T-helper 9 cell (primary cell): ENCODE results near the gene CDC42BPB.
"Not testable (repeated sequence)": the region's sequence is repeated elsewhere in the genome, so short reads cannot be mapped to it uniquely, and the experiment has no call there.

Source experiments
- DNase-seq: peaks from one replicate; pipeline ENCODE4 v3.0.0-alpha.2; 2020

Gene CDC42BPB

DNA sequence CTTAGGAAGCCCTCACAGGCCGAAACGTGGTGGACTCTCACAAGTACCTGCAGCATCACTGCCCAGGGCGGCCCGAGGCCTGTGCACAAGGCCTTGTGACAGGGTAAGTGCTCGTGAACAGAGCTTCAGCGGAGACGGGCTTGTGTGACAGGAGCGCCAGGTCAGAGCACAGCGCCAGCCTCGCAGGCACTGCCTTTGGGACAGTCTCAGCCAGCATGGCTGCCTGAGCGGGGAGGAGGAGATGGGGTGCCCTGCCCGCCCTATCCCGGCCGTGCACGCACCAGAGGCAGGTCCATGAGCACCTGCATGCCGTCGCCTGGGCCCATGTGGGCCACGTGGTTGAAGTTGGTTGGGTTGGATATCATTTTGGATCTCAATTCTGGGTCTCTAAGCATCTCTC lies 118.0 kb downstream of the CDC42BPB start:
- no peak for DNase-seq

DNA sequence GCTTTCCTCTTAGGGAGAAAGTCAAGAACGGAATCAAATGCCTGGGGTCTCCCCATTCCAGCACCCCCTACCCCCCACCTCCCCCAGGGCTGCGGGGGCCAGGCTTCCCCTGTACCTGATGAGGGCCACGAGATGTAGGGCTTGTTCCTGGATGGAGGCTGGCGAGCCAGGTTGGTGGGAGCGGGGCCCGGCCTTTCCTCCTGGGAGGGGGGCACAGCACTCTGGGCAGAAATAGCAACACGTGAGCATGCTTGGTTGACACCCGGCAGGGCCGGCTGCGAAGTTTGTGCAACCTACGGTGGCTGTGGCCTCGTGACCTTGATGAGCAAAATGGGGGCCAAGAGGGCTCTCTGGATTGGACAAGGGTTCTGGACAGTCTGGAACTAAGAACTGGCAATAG lies 119.2 kb downstream of the CDC42BPB start:
- no peak for DNase-seq

DNA sequence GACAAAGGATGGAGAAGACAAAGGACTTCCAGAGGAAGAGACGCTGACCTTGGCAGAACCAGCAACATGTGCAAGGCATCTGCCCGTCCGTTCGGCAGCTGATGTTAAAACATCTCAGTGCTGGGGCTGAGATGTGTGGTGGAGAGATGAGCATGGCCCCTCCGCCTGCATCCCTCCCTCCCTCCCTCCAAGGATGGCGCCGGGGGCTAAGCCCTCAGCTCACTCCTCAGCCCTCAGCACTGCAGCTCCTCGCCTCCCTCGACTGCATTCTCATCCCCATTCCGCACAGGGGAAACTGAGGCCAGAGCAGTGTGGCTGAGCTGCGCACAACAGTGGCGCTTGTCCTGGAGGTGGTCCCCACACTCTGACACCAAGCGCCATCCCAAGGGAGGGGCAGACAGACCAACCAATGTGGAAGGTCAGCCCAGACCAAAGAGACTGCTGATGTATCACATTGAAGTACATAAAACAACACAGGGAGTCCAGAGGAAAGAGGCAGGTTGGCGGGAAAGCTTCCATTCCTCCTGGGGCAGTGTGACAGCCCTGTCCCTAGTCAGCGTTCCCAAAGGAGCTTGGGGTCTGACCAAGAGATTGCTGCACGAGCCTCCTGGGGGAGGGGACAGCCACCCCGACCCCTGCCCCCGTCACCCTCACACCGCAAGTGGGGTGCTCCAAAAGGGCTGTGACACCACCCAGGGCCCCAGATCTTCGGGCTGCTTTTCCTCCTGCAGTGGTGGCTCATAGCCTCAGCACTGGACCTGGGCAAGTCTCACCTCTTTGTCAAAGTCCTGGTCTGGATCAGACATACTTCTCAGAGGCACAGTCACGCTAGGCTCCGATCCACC lies 119.8 kb downstream of the CDC42BPB start:
- DNase-seq: no peak

DNA sequence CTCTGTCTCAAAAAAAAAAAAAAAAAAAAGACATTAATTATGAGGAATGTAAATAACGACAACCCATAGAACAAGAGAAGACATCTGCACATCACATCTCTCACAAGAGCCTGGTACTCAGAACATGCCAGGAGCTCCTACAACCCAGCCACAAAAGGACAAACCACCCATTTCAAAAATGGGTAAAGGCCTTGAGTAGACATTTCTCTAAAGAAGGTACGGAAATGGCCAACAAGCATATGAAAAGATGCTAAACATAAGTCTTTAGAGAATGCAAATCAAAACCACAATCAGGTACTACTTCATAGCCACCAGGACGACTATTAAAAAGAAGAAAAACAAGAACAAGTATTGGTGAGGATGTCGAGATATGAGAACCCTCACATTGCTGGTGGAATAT lies 121.6 kb downstream of the CDC42BPB start:
- no peak for DNase-seq

DNA sequence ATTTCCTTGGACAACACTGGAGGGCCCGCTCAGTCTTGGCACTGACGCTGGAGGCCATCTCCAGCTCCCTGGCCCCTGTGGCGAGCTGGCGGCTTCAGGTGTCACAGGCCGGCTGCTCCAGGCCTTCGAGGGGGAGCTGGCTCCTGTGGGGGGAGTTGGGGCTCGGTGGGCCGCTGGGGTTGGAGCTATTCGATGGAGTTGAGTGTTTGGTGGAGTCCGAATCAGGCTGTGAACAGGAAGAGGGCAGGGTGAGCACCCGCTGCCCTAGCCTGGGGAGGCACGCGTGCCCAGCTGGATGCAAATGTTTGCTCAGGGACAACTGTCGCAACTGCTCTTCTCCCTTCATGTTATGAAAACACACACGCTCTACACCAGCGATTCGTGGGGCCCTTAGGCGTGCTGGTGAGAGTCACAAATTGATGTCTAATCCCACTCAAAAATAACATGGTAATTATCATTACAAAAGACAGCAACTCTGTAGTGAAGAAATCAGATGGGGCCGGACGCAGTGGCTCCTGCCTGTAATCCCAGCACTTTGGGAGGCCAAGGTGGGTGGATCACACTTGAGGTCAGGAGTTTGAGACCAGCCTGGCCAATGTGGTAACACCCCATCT lies 123.6 kb downstream of the CDC42BPB start:
- DNase-seq: no peak

DNA sequence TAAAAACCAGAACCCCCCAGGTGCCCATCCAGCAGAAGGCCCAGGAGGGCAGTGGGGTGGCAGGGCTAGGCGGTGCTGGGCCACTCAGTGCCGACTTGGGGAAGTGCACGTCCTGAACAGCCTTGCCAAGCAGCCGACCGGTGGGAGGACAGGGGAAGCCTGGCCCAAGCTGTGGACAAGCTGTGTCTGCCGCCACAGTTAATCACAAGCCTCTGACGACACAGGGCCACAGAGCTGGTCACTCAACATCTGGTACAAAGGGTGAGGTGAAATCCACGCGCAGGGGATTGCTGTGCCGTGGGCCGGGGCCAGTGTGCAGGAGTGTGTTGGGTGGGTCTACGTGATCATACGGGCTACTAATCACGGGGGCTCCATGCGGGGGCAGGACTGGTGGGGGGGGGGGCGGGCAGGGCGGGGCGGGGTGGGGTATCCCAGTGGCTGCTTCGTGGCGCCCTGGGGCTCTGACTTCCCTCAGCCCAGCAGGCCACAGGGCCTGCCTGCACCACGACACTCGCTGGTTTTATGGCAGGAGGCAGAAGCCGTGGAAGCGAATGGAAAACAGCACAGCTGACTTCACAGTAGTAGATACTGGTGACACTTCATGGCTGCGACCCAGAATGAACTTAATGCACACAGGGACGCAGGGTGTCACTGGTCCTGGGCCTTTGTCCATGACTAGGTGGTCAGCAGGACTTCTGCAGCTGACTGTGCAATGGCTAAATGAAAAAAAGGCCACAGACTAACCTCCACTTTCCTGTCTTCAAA lies 124.7 kb downstream of the CDC42BPB start:
- DNase-seq: no peak

DNA sequence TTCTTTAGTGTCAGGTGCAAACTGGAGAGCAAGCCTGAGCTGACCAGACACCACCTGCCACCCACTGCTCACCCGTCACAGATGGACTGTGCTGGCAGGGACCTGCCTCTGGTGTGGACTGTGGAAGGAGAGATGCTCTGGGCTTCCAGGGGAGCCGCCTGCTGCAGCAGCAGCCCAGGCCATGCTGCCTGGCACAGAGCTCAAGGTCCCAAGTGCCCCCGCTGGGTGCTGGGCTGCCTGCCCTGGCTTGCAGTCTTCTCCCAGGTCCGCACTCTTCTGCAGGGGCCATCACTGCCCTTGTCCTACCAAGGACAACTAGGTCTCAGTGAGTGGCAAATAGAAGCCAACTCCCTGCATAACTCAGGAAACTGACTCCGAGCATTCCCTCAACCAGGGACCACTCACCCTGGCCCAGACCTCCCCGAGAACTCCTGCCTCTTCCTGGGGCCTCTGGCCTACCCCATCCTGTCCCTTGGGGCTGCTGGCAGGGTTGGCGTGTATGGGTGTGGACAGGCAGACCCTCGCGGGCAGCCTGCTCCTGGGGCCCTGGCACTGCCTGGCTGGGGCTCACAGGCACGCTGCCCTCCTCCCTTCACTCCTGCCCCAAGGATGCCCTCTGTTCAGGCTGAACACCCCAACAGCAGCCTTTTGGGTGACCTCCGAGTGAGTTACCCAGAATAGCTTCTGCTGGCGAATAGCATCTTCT lies 125.6 kb downstream of the CDC42BPB start:
- DNase-seq: no peak

DNA sequence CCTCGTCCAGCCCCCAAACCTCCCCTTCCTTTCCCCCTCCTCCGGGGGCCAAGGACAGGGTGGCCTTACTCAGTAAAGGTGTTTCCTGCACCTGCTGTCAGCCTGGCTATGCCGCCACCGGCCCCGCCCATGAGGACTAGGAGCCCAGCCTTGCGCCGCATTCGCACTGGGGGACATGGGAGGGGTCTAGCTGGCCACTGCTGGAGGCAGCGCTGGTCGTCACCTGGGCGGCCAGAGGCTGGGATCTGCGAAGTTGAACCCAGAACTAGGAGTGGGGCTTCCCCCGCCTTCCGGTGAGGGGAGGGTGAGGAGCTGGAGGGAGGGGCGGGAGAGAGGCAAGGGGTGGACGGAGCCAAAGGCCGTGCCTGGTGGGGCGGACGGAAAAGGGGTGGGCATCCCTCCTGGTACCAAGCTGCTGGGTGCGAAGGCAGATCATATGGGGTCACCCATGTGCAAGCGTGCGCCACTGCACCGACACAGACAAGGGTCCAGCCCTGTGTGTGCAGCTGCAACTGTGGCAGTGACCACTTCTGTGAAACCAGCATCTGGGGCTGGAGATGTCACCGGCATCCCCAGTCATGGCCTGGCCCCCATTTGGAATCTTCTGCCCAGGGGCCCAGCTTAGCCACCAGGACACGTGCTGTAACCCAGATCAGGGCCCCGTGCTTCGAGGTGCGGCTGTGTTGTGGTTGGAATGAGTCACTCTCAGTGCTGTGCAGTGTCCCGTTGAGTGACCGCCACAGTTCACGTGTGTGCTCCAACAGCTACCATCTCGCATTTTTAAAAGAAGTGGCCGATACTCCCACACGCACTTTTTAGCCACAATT lies 126.4 kb downstream of the CDC42BPB start:
- DNase-seq: no peak

DNA sequence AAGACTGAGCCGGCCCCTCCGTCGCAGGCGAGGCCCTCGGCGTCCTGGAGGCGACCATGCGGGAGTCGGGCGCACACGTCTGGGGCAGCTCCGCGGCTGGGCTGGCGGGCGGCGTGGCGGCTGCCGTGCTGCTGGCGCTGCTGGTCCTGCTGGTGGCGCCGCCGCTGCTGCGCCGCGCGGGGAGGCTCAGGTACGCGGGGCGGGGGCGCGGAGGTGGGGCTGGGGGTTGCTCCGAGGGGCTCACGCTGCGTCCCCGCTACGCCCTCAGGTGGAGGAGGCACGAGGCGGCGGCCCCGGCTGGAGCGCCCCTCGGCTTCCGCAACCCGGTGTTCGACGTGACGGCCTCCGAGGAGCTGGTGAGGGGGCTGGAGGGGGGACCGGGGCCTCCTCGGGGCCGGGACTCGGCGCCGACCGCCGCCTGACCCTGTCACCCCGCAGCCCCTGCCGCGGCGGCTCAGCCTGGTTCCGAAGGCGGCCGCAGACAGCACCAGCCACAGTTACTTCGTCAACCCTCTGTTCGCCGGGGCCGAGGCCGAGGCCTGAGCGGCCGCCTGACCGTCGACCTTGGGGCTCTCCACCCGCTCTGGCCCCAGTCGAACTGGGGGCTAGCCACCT lies 127.1 kb downstream of the CDC42BPB start:
- DNase-seq: no peak

DNA sequence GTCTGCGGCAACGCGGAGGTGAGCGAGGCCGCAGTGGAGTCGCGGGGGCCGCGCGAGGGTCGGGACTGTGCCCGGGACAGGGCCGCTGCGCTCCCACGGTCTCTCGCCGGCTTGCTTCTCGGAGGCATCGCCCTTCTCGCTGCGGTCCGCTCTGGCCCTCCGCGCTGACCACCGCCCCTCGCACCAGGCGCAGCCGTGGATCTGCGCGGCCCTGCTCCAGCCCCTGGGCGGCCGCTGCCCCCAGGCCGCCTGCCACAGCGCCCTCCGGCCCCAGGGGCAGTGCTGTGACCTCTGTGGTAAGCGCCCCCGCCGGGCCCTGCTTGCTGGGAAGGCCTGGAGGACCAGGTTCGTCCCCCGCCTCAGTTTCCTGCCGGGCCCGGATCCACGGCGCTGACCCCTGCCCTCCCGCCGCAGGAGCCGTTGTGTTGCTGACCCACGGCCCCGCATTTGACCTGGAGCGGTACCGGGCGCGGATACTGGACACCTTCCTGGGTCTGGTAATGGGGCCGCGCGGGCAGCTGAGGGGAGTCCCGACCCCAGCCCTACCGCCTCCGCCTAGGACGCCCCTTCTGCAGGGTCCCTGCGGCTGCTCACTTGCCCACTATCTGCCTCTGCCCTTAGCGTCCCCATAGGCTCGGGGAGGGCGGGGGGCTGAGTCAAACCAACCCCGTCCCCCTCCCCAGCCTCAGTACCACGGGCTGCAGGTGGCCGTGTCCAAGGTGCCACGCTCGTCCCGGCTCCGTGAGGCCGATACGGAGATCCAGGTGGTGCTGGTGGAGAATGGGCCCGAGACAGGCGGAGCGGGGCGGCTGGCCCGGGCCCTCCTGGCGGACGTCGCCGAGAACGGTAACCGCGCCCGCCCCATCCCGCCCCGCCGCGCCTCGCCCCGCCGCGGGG lies 127.9 kb downstream of the CDC42BPB start:
- DNase-seq: no peak

DNA sequence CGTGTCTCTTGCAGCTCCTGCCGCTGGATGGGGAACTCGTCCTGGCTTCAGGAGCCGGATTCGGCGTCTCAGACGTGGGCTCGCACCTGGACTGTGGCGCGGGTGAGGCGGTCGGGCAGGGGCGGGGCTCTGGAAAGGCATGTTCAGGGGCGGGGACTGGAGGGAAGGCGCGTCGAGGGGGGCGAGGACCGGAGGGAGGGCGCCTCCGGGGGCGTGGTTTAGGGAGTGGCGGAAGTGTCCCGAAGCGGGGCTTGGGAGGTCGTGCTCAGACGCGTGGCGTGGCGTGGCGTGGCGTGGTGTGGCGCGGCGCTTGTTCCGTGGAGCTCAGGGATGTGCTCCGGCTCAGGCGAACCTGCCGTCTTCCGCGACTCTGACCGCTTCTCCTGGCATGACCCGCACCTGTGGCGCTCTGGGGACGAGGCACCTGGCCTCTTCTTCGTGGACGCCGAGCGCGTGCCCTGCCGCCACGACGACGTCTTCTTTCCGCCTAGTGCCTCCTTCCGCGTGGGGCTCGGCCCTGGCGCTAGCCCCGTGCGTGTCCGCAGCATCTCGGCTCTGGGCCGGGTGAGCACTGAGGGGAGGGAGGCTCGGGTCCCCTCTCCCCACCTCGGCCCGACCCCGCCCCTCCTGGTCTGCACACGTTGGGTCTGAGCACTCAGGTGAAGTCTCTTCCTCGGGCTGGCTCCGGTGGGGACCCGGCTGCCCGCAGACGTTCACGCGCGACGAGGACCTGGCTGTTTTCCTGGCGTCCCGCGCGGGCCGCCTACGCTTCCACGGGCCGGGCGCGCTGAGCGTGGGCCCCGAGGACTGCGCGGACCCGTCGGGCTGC lies 128.7 kb downstream of the CDC42BPB start:
- peak; percentile 73 for DNase-seq

DNA sequence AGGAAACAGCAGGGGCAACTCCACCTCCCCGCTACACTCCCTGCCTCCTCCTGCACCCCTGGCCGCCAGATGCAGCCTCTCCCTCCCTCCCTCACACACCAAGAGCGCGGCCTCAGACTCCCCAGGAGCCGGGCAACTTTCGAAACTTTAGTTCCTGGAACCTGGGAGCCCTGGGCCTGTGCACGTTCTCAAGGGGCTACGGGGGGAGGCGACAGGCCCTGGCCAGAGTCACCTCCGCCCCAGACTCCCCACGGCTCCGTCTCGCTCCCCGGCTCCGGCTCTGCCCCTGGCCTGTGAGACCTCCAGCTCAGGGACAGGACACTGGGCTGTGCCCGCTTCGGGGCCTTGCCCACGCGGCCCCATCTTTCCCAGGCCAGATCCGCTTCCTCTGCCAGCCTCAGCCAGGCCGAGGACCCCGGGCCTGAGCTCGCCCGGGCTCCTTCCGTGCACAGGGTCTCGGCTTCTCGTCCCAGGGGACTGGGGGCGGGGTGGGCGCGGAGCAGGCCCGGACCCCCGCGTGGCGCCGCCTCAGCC lies 129.4 kb downstream of the CDC42BPB start:
- DNase-seq: no peak

DNA sequence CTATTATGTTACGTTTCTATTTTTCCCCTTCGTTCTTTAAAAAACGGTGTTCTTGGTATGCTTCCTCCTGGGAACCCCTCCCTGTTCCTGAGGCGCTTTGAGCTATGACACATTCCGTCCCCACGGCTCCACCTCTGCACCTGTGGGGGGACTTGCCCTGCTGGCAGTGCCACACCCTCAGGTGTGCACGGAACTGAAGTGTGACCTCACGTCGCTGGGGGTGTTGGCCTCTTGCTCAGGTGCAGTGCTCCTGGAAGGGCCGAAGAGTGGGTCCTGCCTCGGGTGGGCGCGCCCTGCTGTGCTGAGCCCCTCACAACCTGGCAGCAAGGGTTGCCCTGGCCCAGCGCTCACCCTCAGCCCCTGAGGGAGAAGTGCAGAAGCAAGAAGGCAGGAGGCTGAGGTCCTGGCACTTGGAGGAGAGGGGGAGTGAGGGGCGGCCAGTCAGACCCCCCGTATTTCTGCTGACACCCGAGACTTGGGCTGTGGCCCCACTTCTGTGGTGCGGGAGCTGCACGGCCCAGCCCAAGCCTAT lies 129.9 kb downstream of the CDC42BPB start:
- no peak for DNase-seq

DNA sequence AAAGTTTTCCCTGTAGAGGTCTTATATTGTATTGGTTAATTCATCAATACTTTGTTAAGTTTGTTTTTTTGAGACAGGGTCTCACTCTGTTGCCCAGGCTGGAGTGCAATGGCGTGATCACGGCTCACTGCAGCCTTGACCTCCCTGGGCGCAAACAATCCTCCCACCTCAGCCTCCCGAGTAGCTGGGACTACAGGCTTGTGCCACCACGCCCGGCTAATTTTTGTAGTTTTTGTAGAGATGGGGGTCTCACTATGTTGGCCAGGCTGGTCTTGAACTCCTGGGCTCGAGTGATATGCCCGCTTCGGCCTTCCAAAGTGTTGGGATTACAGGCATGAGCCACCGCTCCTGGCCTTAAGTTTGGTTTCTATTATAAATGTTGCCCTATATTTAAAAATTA lies 130.5 kb downstream of the CDC42BPB start:
- not testable (repeated sequence) for DNase-seq

DNA sequence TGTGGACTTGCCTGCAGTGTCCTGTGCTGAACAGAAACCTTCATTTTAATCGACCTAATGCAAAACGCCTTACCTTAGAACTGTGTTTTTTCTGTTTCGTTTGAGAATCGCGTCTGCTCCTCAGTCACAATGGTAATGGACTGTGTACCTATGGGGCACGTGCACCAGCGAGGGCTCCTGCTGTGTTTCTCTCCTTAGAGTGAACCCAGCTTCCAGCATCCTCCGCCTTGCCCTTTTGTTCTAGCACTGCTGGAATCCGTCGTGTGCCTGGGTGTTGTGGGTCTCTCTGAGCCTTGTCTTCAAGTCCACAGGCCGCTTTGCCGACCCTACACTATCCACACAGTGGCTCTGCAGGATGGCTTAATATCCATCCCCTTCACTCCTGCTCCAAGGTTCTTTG lies 131.2 kb downstream of the CDC42BPB start:
- DNase-seq: no peak

DNA sequence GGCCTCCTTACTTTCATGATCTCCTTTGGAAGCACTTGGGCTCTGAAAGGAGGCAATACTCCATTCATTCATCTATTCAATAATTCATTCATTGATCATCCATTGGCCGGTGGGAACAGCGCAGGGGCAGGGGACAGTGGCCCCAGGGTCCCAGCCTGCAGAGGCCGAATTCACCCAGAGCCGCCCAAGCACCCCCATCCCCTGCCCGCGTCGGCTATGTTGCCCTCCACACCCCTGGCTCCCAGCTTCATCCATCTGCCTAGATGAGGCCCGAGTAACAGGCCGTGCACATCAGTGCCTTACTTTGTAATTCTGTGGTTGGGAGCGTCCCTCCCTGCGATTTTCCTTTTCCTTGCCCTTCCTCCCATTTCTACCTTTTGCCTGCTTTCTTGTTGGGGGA lies 131.7 kb downstream of the CDC42BPB start:
- no peak for DNase-seq

DNA sequence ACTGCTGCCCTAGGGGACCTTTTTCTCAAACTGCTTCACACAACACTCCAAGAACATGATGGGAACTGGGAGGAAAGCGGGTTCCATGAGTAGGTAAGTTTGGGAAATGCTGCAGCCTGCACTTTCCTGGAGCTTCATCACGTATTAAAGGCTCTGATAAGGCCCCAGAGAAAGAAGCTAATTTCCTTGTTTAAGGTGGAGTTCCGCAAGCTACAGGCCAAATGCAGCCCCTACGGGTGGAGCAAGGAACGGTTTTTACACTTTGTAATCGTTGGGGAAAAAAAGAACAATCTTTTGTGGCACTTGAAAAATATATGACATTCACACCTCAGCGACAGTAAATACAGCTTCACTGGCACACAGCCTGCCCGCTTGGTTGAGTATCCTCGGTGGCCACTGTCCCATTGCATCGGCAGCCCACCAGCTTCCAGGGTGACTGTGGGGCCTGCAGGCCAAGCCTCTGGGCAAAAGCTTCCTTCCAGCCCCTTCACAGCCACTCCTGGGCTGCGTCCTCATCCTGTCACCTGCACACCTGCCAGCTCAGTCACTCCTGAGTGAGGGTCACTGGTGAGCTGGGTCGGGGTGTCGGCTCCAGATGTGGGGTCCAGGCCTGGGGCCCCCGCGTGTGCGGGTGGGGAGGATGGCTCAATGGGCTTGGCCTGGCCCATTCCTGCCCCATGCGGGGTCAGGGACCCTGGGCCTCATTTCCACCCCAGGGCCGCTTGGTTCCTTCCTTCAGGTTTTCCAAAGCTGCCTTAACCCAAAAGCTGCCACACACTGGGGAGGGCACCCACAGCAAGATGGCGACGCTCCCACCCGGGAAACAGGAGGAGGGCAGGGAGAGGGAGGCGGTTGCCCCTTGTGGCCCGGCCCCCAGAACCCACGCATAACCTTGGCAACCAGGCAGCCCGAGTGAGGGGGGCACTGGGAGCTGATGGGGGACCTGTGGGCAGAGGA lies 132.4 kb downstream of the CDC42BPB start:
- DNase-seq: no peak

DNA sequence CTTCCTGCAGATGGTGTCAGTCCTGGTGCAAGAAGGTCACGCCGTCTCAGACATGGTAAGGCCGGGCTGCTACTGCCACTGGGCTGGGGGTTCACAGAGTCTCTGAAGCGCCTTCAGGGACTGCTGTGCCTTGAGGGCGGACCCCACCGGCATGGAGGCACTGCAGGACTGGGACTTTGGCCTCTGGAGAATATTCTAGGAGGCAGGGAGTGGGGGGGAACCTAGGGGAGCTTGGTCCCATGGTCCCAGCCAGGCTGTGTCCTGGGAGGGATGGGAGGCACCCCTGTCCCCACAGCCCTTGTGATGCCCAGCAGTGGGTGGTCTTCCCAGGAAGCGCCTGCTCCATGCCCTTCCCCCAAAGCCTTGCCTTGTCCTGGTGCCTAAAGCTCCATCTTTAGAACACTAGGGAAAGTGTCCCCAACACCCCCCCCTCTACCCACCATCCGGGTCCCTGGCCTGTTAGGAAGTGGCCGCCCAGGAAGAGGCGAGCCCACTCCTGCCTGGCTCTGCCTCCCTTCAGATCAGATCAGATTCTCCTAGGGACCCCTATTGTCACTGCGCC lies 133.3 kb downstream of the CDC42BPB start:
- no peak for DNase-seq
